GM12891 (cell line): Measurements from ENCODE around the gene PEF1.

Experiments
- PAX5 ChIP-seq: IDR thresholded peaks from 2 replicates; pipeline ENCODE4 v1.6.1; 2011; ENCODE audit warnings: low read length, moderate library complexity, mild to moderate bottlenecking; ENCODE audit not compliant: insufficient read depth, severe bottlenecking
- POLR2A ChIP-seq: IDR thresholded peaks from 2 replicates; pipeline ENCODE4 v1.6.1; 2011; ENCODE audit warnings: low read depth, low read length, control low read depth
- POLR2AphosphoS5 ChIP-seq: IDR thresholded peaks from 2 replicates; pipeline ENCODE4 v1.6.1; 2011; ENCODE audit warnings: low read depth, low read length, control low read depth

DNA sequence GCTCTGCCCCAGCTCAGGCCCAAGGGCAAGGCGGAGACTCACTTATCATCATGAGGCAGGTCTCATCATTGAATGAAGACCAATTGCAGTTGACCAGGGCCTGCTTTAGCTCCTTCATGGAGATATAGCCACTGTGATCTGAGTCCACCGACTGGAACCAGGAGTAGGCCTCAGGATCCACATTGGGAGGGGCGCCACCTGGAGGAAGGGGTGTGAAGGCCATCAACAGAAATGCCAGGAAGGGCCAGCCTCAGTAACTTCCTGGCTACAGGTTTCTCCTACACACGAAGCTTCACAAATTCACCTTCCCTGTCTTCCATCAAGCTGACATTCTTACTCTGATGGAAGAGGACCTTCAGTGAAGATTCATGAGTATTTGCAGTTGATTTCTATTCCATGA lies 11.6 kb downstream of the PEF1 start:
- TF ChIP-seq POLR2AphosphoS5 = no peak
- TF ChIP-seq PAX5 = no peak
- no peak for TF ChIP-seq POLR2A
